GM19324 (cell line): ENCODE results near the gene ATP11B.

ENCODE experiments used
- ATAC-seq: cut with Tn5 transposase; IDR thresholded peaks from one replicate; pipeline ENCODE4 v1.9.1; 2021; ENCODE audit warnings: mild to moderate bottlenecking, moderate library complexity; ENCODE audit not compliant: unreplicated experiment, low FRiP score

ATP11B gene

GRCh38 chr3:182947888-182948287 is 154.6 kb downstream of the ATP11B start:
- ATAC-seq: no peak

- ATAC-seq: no peak
These were observed 155.0 kb downstream of the ATP11B start for GRCh38 chr3:182948305-182948704.

- ATAC-seq: no peak
These were observed 156.4 kb downstream of the ATP11B start for GRCh38 chr3:182949688-182950087.

- no peak for ATAC-seq
These were observed 161.4 kb downstream of the ATP11B start for GRCh38 chr3:182954553-182955235.

GRCh38 chr3:182957226-182957625 is 163.9 kb downstream of the ATP11B start:
- no peak for ATAC-seq

- no peak for ATAC-seq
These were observed 164.5 kb downstream of the ATP11B start for GRCh38 chr3:182957676-182958266.

GRCh38 chr3:182959474-182960350 is 166.4 kb downstream of the ATP11B start:
- ATAC-seq: no peak

- no peak for ATAC-seq
These were observed 168.9 kb downstream of the ATP11B start for GRCh38 chr3:182962166-182962565.

- ATAC-seq: no peak
These were observed 170.9 kb downstream of the ATP11B start for GRCh38 chr3:182964179-182964578.

- ATAC-seq: no peak
These were observed 172.6 kb downstream of the ATP11B start for GRCh38 chr3:182965861-182966366.

GRCh38 chr3:182967218-182968204 is 174.2 kb downstream of the ATP11B start:
- peak; percentile 43 for ATAC-seq

GRCh38 chr3:182969277-182969676 is 176.0 kb downstream of the ATP11B start:
- no peak for ATAC-seq

- no peak for ATAC-seq
These were observed 176.5 kb downstream of the ATP11B start for GRCh38 chr3:182969853-182970252.

GRCh38 chr3:182970811-182971418 is 177.6 kb downstream of the ATP11B start:
- ATAC-seq: no peak
